Measurements from ENCODE around the gene BAX.

GRCh38 chr19:48966541-48967345 is 12.1 kb downstream of the BAX start:
- TF ChIP-seq POLR2A (IDR thresholded peaks at IDR 0.05), result no peak
- no peak for TF ChIP-seq CTCF (IDR thresholded peaks at IDR 0.05)
